ENCODE results near the gene PLXDC1.

Gene PLXDC1

DNA sequence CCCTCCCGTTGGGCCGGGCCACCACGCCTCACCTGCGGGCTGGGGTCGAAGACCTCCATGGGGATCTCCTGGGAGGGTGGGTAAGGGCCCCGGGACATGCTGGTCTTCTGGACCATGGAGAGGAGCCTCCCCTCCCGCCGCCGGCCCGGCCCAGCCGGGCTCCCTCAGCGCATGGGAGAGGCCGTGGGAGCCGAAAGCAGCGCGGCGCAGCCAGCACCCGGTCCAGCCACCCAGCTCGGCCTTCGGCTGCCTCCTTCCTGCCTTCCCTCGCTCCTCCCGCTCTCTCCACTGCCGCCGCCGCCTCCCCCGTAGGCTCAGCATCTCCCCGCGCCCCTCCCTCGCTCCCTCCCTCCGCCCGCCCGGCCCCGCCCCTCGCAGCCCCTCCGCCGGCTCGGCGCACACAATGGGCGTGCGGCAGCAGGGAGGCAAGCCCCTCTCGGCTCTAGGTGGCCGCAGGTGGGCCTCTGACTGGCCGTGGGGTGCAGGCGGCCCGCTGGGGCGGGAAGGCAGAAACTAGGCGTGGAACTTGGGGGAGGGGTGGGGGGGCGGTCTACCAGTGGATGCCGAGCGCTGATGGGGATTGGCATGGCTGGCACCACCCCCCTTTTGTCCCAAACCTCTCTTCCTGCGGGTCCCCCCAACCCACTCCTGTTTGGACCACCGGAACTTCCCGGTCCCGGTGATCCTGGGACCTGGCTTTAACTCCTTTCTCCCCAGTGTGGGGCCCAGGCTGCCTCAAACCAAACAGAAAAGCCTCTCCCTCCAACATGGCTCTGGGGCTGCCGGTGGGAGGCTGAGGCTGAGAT, 46.1 kb upstream of the PLXDC1 start, which contains the start of gene CACNB1:
Gene CACNB1, minus strand, starts transcription at position 290 of the 806 bp plus-strand sequence. Its CDS starts 174 bp downstream, at position 116.
- CTCF ChIA-PET, result interaction anchor here (0.6 to 3.9 kb wide), 5 partner anchors 9 to 46 kb away, joined by 3 to 21 read pairs (median 7); partner anchors contain the start of gene ARL5C
- POLR2A ChIA-PET, result interaction anchor here (0.8 kb wide), 1 partner anchor 96 kb away, joined by 3 read pairs; no protein-coding TSS in a partner anchor
- TF ChIP-seq, protein P1, sequence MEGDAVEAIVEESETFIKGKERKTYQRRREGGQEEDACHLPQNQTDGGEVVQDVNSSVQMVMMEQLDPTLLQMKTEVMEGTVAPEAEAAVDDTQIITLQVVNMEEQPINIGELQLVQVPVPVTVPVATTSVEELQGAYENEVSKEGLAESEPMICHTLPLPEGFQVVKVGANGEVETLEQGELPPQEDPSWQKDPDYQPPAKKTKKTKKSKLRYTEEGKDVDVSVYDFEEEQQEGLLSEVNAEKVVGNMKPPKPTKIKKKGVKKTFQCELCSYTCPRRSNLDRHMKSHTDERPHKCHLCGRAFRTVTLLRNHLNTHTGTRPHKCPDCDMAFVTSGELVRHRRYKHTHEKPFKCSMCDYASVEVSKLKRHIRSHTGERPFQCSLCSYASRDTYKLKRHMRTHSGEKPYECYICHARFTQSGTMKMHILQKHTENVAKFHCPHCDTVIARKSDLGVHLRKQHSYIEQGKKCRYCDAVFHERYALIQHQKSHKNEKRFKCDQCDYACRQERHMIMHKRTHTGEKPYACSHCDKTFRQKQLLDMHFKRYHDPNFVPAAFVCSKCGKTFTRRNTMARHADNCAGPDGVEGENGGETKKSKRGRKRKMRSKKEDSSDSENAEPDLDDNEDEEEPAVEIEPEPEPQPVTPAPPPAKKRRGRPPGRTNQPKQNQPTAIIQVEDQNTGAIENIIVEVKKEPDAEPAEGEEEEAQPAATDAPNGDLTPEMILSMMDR (IDR thresholded peaks at IDR 0.05; ENCODE audit: control extremely low read depth, extremely low read depth, low read depth, missing control alignments), result no peak
- DNase-seq (ENCODE audit: extremely low spot score), result peak; percentile 89

DNA sequence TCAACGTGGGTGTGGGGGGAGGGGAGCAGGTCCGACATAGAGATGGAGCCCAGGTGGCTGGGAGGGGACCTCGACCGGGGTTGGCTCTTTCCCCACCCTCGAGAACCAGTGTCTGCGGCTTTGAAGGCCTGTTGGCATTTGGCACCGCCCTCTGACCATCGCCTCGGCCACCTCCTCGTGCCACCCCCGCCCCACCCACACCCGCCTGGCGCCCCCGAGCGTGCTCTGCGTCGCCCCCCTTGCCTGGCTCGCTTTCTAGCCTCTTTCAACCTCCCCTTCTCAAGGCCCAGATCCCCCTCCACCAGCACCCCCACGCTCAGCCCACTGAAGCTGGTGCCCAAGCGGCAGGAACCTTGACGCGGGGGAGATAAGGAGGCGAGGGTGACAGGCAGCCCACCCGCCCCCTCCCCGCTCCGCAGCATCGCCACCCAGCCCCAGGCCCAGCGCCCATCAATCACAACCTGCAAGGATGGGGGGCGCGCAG, 45.4 kb upstream of the PLXDC1 start:
- no peak for DNase-seq (ENCODE audit: extremely low spot score)
- CTCF ChIA-PET, result interaction anchor here (0.6 to 3.9 kb wide), 5 partner anchors 10 to 47 kb away, joined by 3 to 21 read pairs (median 7); partner anchors contain the start of gene ARL5C
- POLR2A ChIA-PET, result interaction anchor here (0.8 kb wide), 1 partner anchor 95 kb away, joined by 3 read pairs; no protein-coding TSS in a partner anchor
- TF ChIP-seq, protein P1 (IDR thresholded peaks at IDR 0.05; ENCODE audit: control extremely low read depth, extremely low read depth, low read depth, missing control alignments), result no peak

DNA sequence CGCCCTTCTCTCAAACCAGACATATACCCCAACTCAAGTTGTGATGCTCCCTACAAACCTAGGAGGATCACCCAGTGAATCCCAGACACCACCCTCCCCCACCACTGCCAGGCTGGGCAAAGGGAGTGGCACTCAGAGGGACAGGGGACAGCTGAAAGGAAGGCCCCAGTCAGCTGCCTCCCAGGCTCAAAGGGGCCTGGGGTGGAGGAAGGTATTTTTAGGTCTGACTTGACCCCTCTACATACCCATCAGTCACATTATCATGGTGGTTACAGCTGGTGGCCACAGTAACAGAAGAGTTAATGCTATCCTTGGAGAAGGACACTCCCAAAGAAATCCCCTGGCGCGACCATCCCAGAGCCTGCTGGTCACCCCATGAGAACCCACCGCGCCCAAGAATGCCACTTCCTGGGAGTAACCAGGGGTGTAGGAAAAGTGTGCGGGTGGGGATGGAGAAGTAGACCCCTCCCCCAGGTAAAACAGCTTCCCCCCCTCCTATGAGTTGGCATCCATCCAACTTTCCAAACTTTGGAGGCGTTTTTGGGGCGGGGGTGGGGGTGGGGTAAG, 44.9 kb upstream of the PLXDC1 start:
- ChIA-PET POLR2A (no interaction called here), CTCF (interaction anchor here (1.7 to 3.9 kb wide), 4 partner anchors 11 to 43 kb away, joined by 4 to 21 read pairs (median 12); partner anchors contain the start of gene ARL5C)
- no peak for DNase-seq (ENCODE audit: extremely low spot score)
- TF ChIP-seq, protein P1 (IDR thresholded peaks at IDR 0.05; ENCODE audit: control extremely low read depth, extremely low read depth, low read depth, missing control alignments), result no peak

DNA sequence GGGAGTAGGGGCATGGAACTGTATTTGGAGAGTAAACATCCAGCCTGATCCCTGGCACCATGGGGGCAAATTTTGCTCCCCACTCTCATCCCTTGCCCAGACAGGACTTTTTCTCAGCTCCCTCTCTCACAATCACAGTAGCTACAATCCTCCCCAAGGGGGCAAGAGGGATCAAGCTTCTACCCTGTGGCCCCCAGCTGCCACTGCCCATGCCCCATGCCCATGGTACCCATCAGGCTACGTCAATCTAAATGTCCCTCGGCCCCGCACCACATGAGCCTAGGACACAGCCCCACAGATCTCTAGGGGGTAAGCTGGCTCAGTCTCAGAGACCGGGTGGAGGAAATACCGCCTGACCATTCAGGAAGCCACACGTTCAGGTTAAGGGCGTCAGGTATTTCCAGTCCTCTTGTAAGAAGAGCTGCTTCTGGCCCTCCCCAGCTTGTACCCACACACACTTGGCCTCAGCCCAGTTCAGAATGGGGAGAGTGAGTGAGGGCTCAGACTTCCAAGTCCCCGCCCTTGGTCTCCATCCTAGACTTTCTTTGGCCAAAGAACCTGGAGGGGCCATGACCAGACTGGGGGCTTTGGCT, 44.2 kb upstream of the PLXDC1 start:
- DNase-seq (ENCODE audit: extremely low spot score), result no peak
- ChIA-PET CTCF (interaction anchor here (1.0 to 3.9 kb wide), 6 partner anchors 11 to 428 kb away, joined by 3 to 21 read pairs (median 6); partner anchors contain the start of gene ARL5C), POLR2A (no interaction called here)

DNA sequence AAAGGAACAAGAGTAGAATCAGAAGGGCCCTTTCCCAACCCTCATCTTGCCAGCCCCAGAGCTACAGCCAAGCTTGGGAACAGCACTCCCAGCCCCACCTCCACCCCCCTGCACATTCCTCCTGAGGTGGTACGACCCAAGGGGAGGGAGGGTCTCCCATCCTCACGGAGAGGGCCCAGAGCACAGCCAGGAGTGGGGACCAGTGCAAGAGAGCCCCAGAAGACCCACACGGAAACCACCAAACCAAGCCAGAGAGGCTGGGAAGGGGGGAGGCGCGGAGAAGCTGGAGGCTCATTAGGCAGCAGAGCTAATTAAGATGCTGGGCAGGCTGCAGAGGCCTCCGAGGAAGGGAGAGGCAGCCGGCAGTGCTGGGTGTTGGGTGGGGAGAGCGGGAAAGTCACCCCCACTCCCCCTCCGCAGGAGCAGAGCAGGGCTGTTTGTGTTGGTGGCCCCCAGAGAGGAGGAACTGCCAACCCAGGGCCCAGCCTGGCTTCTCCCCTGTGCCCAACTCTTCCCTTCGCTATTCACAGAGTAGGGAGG, 43.6 kb upstream of the PLXDC1 start:
- DNase-seq (ENCODE audit: extremely low spot score), result no peak
- TF ChIP-seq, protein P1 (IDR thresholded peaks at IDR 0.05; ENCODE audit: control extremely low read depth, extremely low read depth, low read depth, missing control alignments), result no peak
- ChIA-PET POLR2A (no interaction called here), CTCF (interaction anchor here (0.9 to 3.9 kb wide), 6 partner anchors 20 to 428 kb away, joined by 3 to 21 read pairs (median 4); partner anchors contain the start of gene ARL5C)

More for the DNA sequence above, 44.2 kb upstream of the PLXDC1 start:
- TF ChIP-seq, protein P1 (IDR thresholded peaks at IDR 0.05; ENCODE audit: control extremely low read depth, extremely low read depth, low read depth, missing control alignments), result no peak

All from GM10248 (cell line).